ENCODE results near the gene PSMG2. TPM values are rescaled to one million over a fixed set of nuclear protein-coding genes. Genes with fewer than 3 reads are reported as not detected.

PSMG2 gene
- total and polyA plus RNA-seq, 2 of the 13 experiments (the other 11 are each of a cell fraction or from before 2014, with no cell fraction given): 53.4 to 94.8 TPM

GRCh38 chr18:12765586-12765985 is 62.7 kb downstream of the PSMG2 start:
- Histone ChIP-seq H3K9me3 (ENCODE audit: low read length) (no peaks in the 10 kb centered on the region), H3K4me1 (ENCODE audit: insufficient read depth, low read length) (peaks cover 57% of the 10 kb centered on the region), H3K4me3 (replicated peaks in 1 of 3; ENCODE audit: insufficient read depth in 1 of 3, low read depth in 2 of 3, low read length in 3 of 3) (no peak overlapping the region), H3K9ac (ENCODE audit: insufficient read depth, low read depth, low read length) (no peak overlapping the region), H3K27me3 (ENCODE audit: control insufficient read depth in 1 of 2, insufficient read depth in 2 of 2, low read length in 2 of 2) (no peaks in the 10 kb centered on the region), H2AFZ (ENCODE audit: low read length) (no peak overlapping the region), H3K36me3 (replicated peaks in 1 of 2; ENCODE audit: control insufficient read depth in 1 of 2, insufficient read depth in 2 of 2, low read length in 2 of 2) (no peaks in the 10 kb centered on the region), H3K27ac (ENCODE audit: extremely low read length, insufficient read depth, low read length) (no peak overlapping the region), H3K4me2 (ENCODE audit: low read depth, low read length) (no peak overlapping the region), H3K79me2 (ENCODE audit: insufficient read depth, low read length) (no peaks in the 10 kb centered on the region), H4K20me1 (ENCODE audit: insufficient read depth, low read length) (no peaks in the 10 kb centered on the region)
- FAIRE-seq (no peak), DNase-seq (ENCODE audit: low spot score) (no peak), ATAC-seq (no peak)
- BruUV-seq (replicated peaks): no TSS peak
- ChIA-PET POLR2A (interaction anchor here (2.6 to 4.0 kb wide), 2 partner anchors 35 to 118 kb away, joined by 12 to 34 read pairs; partner anchors contain the start of gene PTPN2), CTCF (ENCODE audit: low intra/inter-chr PET ratio, low total read pairs) (no interaction called here)
- 90% methylated on average over 3 of the region's 11 CpGs for WGBS (ENCODE audit: low lambda C conversion rate)
- intact Hi-C loops (cut with micrococcal nuclease; ENCODE audit: unreplicated experiment) (no loop called here), in situ Hi-C loops (cut with HindIII; ENCODE audit: extremely low pct_ligation_motif_present, low pct_unique_long_range_greater_than_20kb) (loop anchor here (5.0 kb wide), 1 partner anchor 38 kb away; no protein-coding TSS in a partner anchor)
- no peak for TF ChIP-seq ISL2 (CRISPR knock-in tag; IDR thresholded peaks at IDR 0.05)
- TF ChIP-seq ZNF280B (CRISPR knock-in tag; IDR thresholded peaks at IDR 0.05; ENCODE audit: borderline replicate concordance): no peak
- TF ChIP-seq ARID5B (CRISPR knock-in tag; IDR thresholded peaks at IDR 0.05): no peak
- no peak for TF ChIP-seq SNRNP70 (IDR thresholded peaks at IDR 0.05; ENCODE audit: low read depth, low read length)
- TF ChIP-seq ZNF205 (CRISPR knock-in tag; IDR thresholded peaks at IDR 0.05): no peak
- TF ChIP-seq ZBTB38 (CRISPR knock-in tag; IDR thresholded peaks at IDR 0.05): no peak
- no peak for TF ChIP-seq ZNF431 (CRISPR knock-in tag; IDR thresholded peaks at IDR 0.05; ENCODE audit: borderline replicate concordance, low read depth)
- no peak for TF ChIP-seq ETS1 (CRISPR knock-in tag; IDR thresholded peaks at IDR 0.05)
- TF ChIP-seq ZNF512B (CRISPR knock-in tag; IDR thresholded peaks at IDR 0.05; ENCODE audit: borderline replicate concordance): no peak
- TF ChIP-seq ZNF160 (CRISPR knock-in tag; IDR thresholded peaks at IDR 0.05): no peak
- TF ChIP-seq TFDP1 (CRISPR knock-in tag; IDR thresholded peaks at IDR 0.05; ENCODE audit: borderline replicate concordance): no peak
- no peak for TF ChIP-seq RFXANK (CRISPR knock-in tag; IDR thresholded peaks at IDR 0.05)
- no peak for TF ChIP-seq HHEX (CRISPR knock-in tag; IDR thresholded peaks at IDR 0.05)
- TF ChIP-seq ZNF263 (CRISPR knock-in tag; IDR thresholded peaks at IDR 0.05): no peak
- no peak for TF ChIP-seq ETV5 (CRISPR knock-in tag; IDR thresholded peaks at IDR 0.05; ENCODE audit: borderline replicate concordance)

Measured in HepG2 (cell line).